Measurements from ENCODE around the gene FRAS1. TPM values are rescaled to one million over a fixed set of nuclear protein-coding genes. Genes with fewer than 3 reads are reported as not detected.
"Not testable (repeated sequence)": the region's sequence is repeated elsewhere in the genome, so short reads cannot be mapped to it uniquely, and the experiment has no call there.

Gene FRAS1
- total RNA-seq (2014; rRNA removed; shearing (Covaris generic)): 1.7 and 2.2 TPM in 2 replicates
- polyA plus RNA-seq (2014; cell fraction: nucleus; rRNA removed): 0.70 and 1.1 TPM in 2 replicates

GRCh38 chr4:78057135-78057599 is at the start of gene FRAS1:
TSS of gene FRAS1 (plus strand) at chr4:78057323. CDS start at chr4:78058010, 687 bp downstream.
- DNase-seq (ENCODE audit: extremely low read depth, low read depth): no peak

- DNase-seq (ENCODE audit: extremely low read depth, low read depth): not testable (repeated sequence)
Observed at GRCh38 chr4:78011003-78011402, 46.1 kb upstream of the FRAS1 start.

GRCh38 chr4:78014889-78015886 is 41.9 kb upstream of the FRAS1 start:
- no peak for DNase-seq (ENCODE audit: extremely low read depth, low read depth)

- DNase-seq (ENCODE audit: extremely low read depth, low read depth): no peak
Observed at GRCh38 chr4:78018271-78019049, 38.7 kb upstream of the FRAS1 start.

- no peak for DNase-seq (ENCODE audit: extremely low read depth, low read depth)
Observed at GRCh38 chr4:78019414-78019813, 37.7 kb upstream of the FRAS1 start.

- no peak for DNase-seq (ENCODE audit: extremely low read depth, low read depth)
Observed at GRCh38 chr4:78020677-78021076, 36.4 kb upstream of the FRAS1 start.

GRCh38 chr4:78022517-78022916 is 34.6 kb upstream of the FRAS1 start:
- DNase-seq (ENCODE audit: extremely low read depth, low read depth): no peak

GRCh38 chr4:78024085-78024484 is 33.0 kb upstream of the FRAS1 start:
- no peak for DNase-seq (ENCODE audit: extremely low read depth, low read depth)

GRCh38 chr4:78024576-78025091 is 32.5 kb upstream of the FRAS1 start:
- DNase-seq (ENCODE audit: extremely low read depth, low read depth): no peak

GRCh38 chr4:78031417-78031950 is 25.6 kb upstream of the FRAS1 start:
- no peak for DNase-seq (ENCODE audit: extremely low read depth, low read depth)

GRCh38 chr4:78032446-78032845 is 24.7 kb upstream of the FRAS1 start:
- DNase-seq (ENCODE audit: extremely low read depth, low read depth): no peak

GRCh38 chr4:78032929-78033328 is 24.2 kb upstream of the FRAS1 start:
- no peak for DNase-seq (ENCODE audit: extremely low read depth, low read depth)

- no peak for DNase-seq (ENCODE audit: extremely low read depth, low read depth)
Observed at GRCh38 chr4:78033861-78034260, 23.3 kb upstream of the FRAS1 start.

GRCh38 chr4:78038704-78039103 is 18.4 kb upstream of the FRAS1 start:
- DNase-seq (ENCODE audit: extremely low read depth, low read depth): no peak

GRCh38 chr4:78039678-78040077 is 17.4 kb upstream of the FRAS1 start:
- no peak for DNase-seq (ENCODE audit: extremely low read depth, low read depth)

GRCh38 chr4:78040431-78040830 is 16.7 kb upstream of the FRAS1 start:
- DNase-seq (ENCODE audit: extremely low read depth, low read depth): no peak

- no peak for DNase-seq (ENCODE audit: extremely low read depth, low read depth)
Observed at GRCh38 chr4:78047366-78047765, 9.8 kb upstream of the FRAS1 start.

GRCh38 chr4:78056265-78057129 is 626 bp upstream of the FRAS1 start:
- DNase-seq (ENCODE audit: extremely low read depth, low read depth): no peak

- no peak for DNase-seq (ENCODE audit: extremely low read depth, low read depth)
Observed at GRCh38 chr4:78057600-78058550, 752 bp downstream of the FRAS1 start.

All from NCI-H460 (cell line).